ENCODE measurements around the gene TGFB3. TPM values are rescaled to one million over a fixed set of nuclear protein-coding genes. Genes with fewer than 3 reads are reported as not detected.

The TGFB3 gene
- total and polyA plus RNA-seq, 2 donors (not counting 1 experiment from before 2014, with no cell fraction given) = 7.0 to 9.4 TPM

DNA sequence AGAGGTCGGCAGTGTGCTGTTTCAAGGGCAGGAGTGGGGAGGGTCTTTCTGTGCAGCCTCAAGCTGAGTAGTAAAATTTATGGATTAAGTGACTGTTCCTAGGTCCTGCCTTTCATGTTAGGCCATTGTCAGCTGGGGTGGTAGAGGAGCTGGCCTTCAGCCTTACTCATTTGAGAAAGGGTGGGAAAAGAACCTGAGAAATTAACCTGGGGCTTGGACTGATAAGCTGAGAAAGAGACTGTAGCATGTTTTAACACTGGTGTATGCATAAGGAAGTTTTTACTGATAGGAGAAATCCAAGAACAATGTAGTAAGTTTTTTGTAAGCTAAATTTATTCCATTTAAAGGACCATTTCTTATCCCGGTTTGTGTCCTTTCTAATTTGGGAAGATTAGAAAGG is 24.5 kb upstream of the TGFB3 start:
- H3K9ac ChIP-seq (ENCODE audit: low read length) = no peak overlapping the region
- H3K27me3 Mint-ChIP-seq = no peaks in the 10 kb centered on the region
- H4K20me1 ChIP-seq (ENCODE audit: control insufficient read depth, insufficient read depth, low read length, poor library complexity, severe bottlenecking) = no peaks in the 10 kb centered on the region
- H3K9me3 Mint-ChIP-seq (ENCODE audit: insufficient read depth) = peaks cover 8% of the 10 kb centered on the region
- WGBS (ENCODE audit: insufficient coverage) = 100% methylated on average over 1 of the region's 2 CpGs
- no peak overlapping the region for H2AFZ ChIP-seq (ENCODE audit: insufficient read depth, low read depth, low read length, poor library complexity, severe bottlenecking)
- H3K4me3 Mint-ChIP-seq = no peak overlapping the region
- no peaks in the 10 kb centered on the region for H3K27me3 ChIP-seq (replicated peaks in 1 of 4; ENCODE audit: control extremely low read depth in 1 of 4, control insufficient read depth in 3 of 4, insufficient read depth in 4 of 4, low read length in 3 of 4)
- H3K36me3 ChIP-seq (replicated peaks in 1 of 2; ENCODE audit: control extremely low read depth in 1 of 2, control insufficient read depth in 1 of 2, extremely low read depth in 1 of 2, insufficient read depth in 2 of 2, low read length in 1 of 2) = peaks cover 5 to 25% of the 10 kb centered on the region in 2 experiments
- ATAC-seq (ENCODE audit: low read depth) (no peak), DNase-seq (no peak)
- no peaks in the 10 kb centered on the region for H3K4me1 Mint-ChIP-seq
- ChIA-PET POLR2A (no interaction called here), CTCF (interaction anchor here (0.7 to 1.6 kb wide), 5 partner anchors 30 to 609 kb away, joined by 3 to 4 read pairs (median 4); no protein-coding TSS in a partner anchor)
- no peak overlapping the region for H3K4me2 ChIP-seq (replicated peaks; ENCODE audit: low read depth, low read length, poor library complexity, severe bottlenecking)
- H3K4me1 ChIP-seq (ENCODE audit: control insufficient read depth in 2 of 2, insufficient read depth in 2 of 2, low read length in 2 of 2) = no peaks in the 10 kb centered on the region
- TF ChIP-seq EZH2 (IDR thresholded peaks at IDR 0.05; ENCODE audit: borderline replicate concordance, insufficient read depth, low read depth, low read length, poor library complexity, severe bottlenecking) = no peak
- TF ChIP-seq, protein P1, sequence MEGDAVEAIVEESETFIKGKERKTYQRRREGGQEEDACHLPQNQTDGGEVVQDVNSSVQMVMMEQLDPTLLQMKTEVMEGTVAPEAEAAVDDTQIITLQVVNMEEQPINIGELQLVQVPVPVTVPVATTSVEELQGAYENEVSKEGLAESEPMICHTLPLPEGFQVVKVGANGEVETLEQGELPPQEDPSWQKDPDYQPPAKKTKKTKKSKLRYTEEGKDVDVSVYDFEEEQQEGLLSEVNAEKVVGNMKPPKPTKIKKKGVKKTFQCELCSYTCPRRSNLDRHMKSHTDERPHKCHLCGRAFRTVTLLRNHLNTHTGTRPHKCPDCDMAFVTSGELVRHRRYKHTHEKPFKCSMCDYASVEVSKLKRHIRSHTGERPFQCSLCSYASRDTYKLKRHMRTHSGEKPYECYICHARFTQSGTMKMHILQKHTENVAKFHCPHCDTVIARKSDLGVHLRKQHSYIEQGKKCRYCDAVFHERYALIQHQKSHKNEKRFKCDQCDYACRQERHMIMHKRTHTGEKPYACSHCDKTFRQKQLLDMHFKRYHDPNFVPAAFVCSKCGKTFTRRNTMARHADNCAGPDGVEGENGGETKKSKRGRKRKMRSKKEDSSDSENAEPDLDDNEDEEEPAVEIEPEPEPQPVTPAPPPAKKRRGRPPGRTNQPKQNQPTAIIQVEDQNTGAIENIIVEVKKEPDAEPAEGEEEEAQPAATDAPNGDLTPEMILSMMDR (IDR thresholded peaks at IDR 0.05) = no peak
- no peak overlapping the region for H3K27ac Mint-ChIP-seq
- H3K4me3 ChIP-seq (ENCODE audit: control extremely low read depth in 1 of 5, extremely low read depth in 1 of 5, insufficient read depth in 1 of 5, low read depth in 2 of 5, low read length in 4 of 5) = no peak overlapping the region
- intact Hi-C loops (cut with micrococcal nuclease) = no loop called here
- no peak overlapping the region for H3K27ac ChIP-seq (ENCODE audit: low read length in 2 of 2)
- no peaks in the 10 kb centered on the region for H3K79me2 ChIP-seq (ENCODE audit: control insufficient read depth, insufficient read depth, low read length)
- H3K9me3 ChIP-seq (ENCODE audit: control extremely low read depth in 1 of 3, control insufficient read depth in 2 of 3, insufficient read depth in 1 of 3, low read length in 2 of 3) = peaks cover 4 to 9% (median 6%) of the 10 kb centered on the region in 3 donors

DNA sequence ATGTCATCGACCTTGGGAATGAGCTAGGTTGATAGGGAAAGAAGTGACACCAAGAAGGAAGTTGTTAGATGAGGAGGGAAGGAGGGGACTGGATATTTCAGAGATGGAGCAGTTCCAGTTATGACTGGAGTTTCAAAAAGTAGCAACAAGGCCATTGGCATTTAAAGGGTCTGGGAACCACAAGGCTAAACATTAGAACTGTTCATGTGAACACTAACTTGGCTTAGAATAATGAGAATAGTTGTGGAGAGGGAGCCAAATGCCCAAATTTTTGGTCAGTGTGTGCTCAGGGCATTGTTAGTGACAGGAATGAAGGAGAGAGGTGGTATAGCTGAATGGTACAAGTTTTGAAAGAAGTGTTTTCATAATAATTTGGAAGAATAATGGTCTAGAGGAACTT is 20.6 kb upstream of the TGFB3 start:
- Histone ChIP-seq H3K9ac (ENCODE audit: low read length) (no peak overlapping the region), H3K27ac (ENCODE audit: low read length in 2 of 2) (no peak overlapping the region), H3K9me3 (ENCODE audit: control extremely low read depth in 1 of 3, control insufficient read depth in 2 of 3, insufficient read depth in 1 of 3, low read length in 2 of 3) (peaks cover 4 to 9% (median 6%) of the 10 kb centered on the region in 3 donors), H3K79me2 (ENCODE audit: control insufficient read depth, insufficient read depth, low read length) (no peaks in the 10 kb centered on the region), H3K4me2 (replicated peaks; ENCODE audit: low read depth, low read length, poor library complexity, severe bottlenecking) (no peak overlapping the region), H4K20me1 (ENCODE audit: control insufficient read depth, insufficient read depth, low read length, poor library complexity, severe bottlenecking) (no peaks in the 10 kb centered on the region), H3K4me1 (ENCODE audit: control insufficient read depth in 2 of 2, insufficient read depth in 2 of 2, low read length in 2 of 2) (no peaks in the 10 kb centered on the region), H3K27me3 (replicated peaks in 1 of 4; ENCODE audit: control extremely low read depth in 1 of 4, control insufficient read depth in 3 of 4, insufficient read depth in 4 of 4, low read length in 3 of 4) (no peaks in the 10 kb centered on the region), H3K36me3 (replicated peaks in 1 of 2; ENCODE audit: control extremely low read depth in 1 of 2, control insufficient read depth in 1 of 2, extremely low read depth in 1 of 2, insufficient read depth in 2 of 2, low read length in 1 of 2) (peaks cover 5 to 37% of the 10 kb centered on the region in 2 experiments), H3K4me3 (ENCODE audit: control extremely low read depth in 1 of 5, extremely low read depth in 1 of 5, insufficient read depth in 1 of 5, low read depth in 2 of 5, low read length in 4 of 5) (no peak overlapping the region), H2AFZ (ENCODE audit: insufficient read depth, low read depth, low read length, poor library complexity, severe bottlenecking) (no peak overlapping the region)
- DNase-seq = no peak
- Mint-ChIP-seq H3K4me3 (no peak overlapping the region), H3K27me3 (no peaks in the 10 kb centered on the region), H3K4me1 (no peaks in the 10 kb centered on the region), H3K27ac (no peak overlapping the region), H3K9me3 (ENCODE audit: insufficient read depth) (peaks cover 8% of the 10 kb centered on the region)
- ATAC-seq (ENCODE audit: low read depth) = no peak
- no peak for TF ChIP-seq EZH2 (IDR thresholded peaks at IDR 0.05; ENCODE audit: borderline replicate concordance, insufficient read depth, low read depth, low read length, poor library complexity, severe bottlenecking)
- TF ChIP-seq, protein P1 (IDR thresholded peaks at IDR 0.05) = no peak
- 100% methylated on average over 1 of the region's 1 CpG for WGBS (ENCODE audit: insufficient coverage)
- CTCF ChIA-PET = interaction anchor here (0.9 kb wide), 1 partner anchor 13 kb away, joined by 3 read pairs; no protein-coding TSS in a partner anchor
- intact Hi-C loops (cut with micrococcal nuclease) = no loop called here
- POLR2A ChIA-PET = no interaction called here
